Measurements from ENCODE around the gene UST. TPM values are rescaled to one million over a fixed set of nuclear protein-coding genes. Genes with fewer than 3 reads are reported as not detected.

Gene UST
- total RNA-seq, 2 donors from 2014 or later = 15.3 to 16.3 TPM

DNA sequence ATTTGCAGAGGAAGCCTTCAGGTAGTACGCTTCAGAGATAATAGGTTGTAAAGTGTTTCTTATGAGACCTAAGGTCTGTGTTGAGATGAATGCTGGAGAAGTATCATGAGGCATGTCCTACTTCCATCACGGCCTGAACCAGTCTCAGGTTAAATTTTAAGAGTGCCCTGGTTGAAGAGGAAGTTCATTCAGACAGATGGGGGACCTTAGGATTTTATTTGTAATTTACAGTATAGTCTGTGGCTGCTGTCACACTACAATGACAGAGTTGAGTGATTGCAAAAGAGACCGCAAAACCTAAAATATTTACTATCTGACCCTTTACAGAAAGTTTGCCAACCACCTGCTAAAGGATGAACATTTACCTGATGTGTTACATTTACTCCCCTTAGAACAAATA is 70.9 kb downstream of the UST start:
- peaks cover 19% of the 10 kb centered on the region for H3K27me3 Mint-ChIP-seq (ENCODE audit: insufficient read depth)
- Histone ChIP-seq H3K4me1 (ENCODE audit: control insufficient read depth, insufficient read depth, low read length) (peaks cover 12% of the 10 kb centered on the region), H3K27me3 (ENCODE audit: control insufficient read depth, insufficient read depth, low read length, poor library complexity, severe bottlenecking) (peaks cover 25% of the 10 kb centered on the region), H3K27ac (ENCODE audit: low read depth, low read length) (no peak overlapping the region), H3K4me3 (ENCODE audit: low read length) (no peak overlapping the region), H3K9me3 (ENCODE audit: control insufficient read depth, low read length) (peaks cover 14% of the 10 kb centered on the region), H3K36me3 (ENCODE audit: control insufficient read depth, insufficient read depth, low read length) (no peaks in the 10 kb centered on the region), H3K9ac (ENCODE audit: extremely low read depth, low read length, poor library complexity, severe bottlenecking) (no peak overlapping the region)
- no peak overlapping the region for H3K27ac Mint-ChIP-seq
- H3K36me3 Mint-ChIP-seq (ENCODE audit: low read depth) = peaks cover 5% of the 10 kb centered on the region
- no peak for DNase-seq
- TF ChIP-seq, protein P1, sequence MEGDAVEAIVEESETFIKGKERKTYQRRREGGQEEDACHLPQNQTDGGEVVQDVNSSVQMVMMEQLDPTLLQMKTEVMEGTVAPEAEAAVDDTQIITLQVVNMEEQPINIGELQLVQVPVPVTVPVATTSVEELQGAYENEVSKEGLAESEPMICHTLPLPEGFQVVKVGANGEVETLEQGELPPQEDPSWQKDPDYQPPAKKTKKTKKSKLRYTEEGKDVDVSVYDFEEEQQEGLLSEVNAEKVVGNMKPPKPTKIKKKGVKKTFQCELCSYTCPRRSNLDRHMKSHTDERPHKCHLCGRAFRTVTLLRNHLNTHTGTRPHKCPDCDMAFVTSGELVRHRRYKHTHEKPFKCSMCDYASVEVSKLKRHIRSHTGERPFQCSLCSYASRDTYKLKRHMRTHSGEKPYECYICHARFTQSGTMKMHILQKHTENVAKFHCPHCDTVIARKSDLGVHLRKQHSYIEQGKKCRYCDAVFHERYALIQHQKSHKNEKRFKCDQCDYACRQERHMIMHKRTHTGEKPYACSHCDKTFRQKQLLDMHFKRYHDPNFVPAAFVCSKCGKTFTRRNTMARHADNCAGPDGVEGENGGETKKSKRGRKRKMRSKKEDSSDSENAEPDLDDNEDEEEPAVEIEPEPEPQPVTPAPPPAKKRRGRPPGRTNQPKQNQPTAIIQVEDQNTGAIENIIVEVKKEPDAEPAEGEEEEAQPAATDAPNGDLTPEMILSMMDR (conservative IDR thresholded peaks at IDR 0.05) = no peak
- peaks cover 18% of the 10 kb centered on the region for H3K9me3 Mint-ChIP-seq
- H3K4me1 Mint-ChIP-seq = peaks cover 40% of the 10 kb centered on the region
- WGBS, 2 experiments (ENCODE audit: insufficient coverage in 1 of 2, insufficient read length in 1 of 2) = 74 to 75% methylated on average over 3 of the region's 3 CpGs
- peak overlapping the region; percentile 8 for H3K4me3 Mint-ChIP-seq

DNA sequence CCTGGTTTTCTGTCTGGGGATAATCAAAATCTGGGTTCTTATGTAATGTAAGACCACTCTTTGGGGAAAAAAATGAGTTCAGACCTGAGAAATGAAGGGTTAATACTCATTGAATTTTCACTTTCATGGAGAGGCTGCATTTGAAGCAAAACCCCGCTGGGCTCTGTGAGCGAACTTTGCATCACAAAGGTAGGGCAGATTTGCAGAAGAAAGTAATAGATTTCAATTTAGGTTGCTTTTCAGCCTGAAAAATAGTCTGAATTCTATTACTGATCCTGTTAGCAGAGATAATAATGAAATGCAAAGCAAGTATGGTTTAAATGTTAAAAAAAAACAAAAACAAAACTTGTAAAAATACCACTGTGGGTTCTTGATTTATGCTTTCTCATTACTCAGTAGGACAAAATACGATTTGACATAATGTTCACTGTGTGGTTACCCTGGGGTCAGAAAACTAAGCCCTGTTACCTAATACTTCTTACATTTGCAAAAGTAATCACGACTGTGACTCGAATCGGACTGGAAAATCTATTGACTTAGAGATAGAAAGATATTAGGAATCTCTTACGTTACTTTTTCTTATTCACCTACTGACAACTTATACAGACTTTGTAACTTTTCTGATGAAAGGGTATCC is 72.2 kb downstream of the UST start:
- Mint-ChIP-seq H3K27ac (peak overlapping the region; percentile 32), H3K4me3 (no peak overlapping the region)
- no peak overlapping the region for H3K4me3 ChIP-seq (ENCODE audit: low read length)

DNA sequence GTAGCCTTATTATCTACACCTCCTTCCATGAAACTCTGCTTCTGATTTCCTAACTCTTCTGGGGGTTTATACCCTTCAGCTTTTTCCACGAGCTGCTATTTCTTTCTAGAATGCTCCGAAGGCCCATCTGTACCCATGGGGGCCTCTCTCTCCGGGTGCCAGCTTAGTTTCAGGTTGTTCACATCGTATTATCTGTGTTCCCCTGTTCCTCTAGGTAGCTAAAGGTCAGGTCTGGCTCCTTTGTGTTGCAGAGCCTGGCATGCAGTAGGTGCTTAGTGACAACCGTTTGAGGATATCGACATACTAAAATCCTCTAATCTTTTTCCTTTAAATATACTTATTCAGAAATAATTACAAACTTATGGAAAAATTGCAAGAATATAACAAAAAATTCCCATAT is 73.0 kb downstream of the UST start:
- DNase-seq = no peak
- Histone ChIP-seq H3K27ac (ENCODE audit: low read depth, low read length) (no peak overlapping the region), H3K4me1 (ENCODE audit: control insufficient read depth, insufficient read depth, low read length) (peaks cover 12% of the 10 kb centered on the region), H3K9ac (ENCODE audit: extremely low read depth, low read length, poor library complexity, severe bottlenecking) (no peak overlapping the region), H3K27me3 (ENCODE audit: control insufficient read depth, insufficient read depth, low read length, poor library complexity, severe bottlenecking) (peaks cover 25% of the 10 kb centered on the region), H3K9me3 (ENCODE audit: control insufficient read depth, low read length) (peaks cover 5% of the 10 kb centered on the region), H3K4me3 (ENCODE audit: low read length) (no peak overlapping the region), H3K36me3 (ENCODE audit: control insufficient read depth, insufficient read depth, low read length) (no peaks in the 10 kb centered on the region)
- Mint-ChIP-seq H3K27ac (no peak overlapping the region), H3K36me3 (ENCODE audit: low read depth) (peaks cover 2% of the 10 kb centered on the region), H3K9me3 (peaks cover 11% of the 10 kb centered on the region), H3K27me3 (ENCODE audit: insufficient read depth) (peaks cover 19% of the 10 kb centered on the region), H3K4me3 (no peak overlapping the region), H3K4me1 (peaks cover 40% of the 10 kb centered on the region)
- 33 to 59% methylated on average over 2 to 6 of the region's 6 CpGs for WGBS, 2 experiments (ENCODE audit: insufficient coverage in 1 of 2, insufficient read length in 1 of 2)
- TF ChIP-seq, protein P1 (conservative IDR thresholded peaks at IDR 0.05) = no peak

More for the DNA sequence above, 72.2 kb downstream of the UST start:
- Mint-ChIP-seq H3K4me1 (peaks cover 40% of the 10 kb centered on the region), H3K9me3 (peaks cover 16% of the 10 kb centered on the region), H3K36me3 (ENCODE audit: low read depth) (peaks cover 3% of the 10 kb centered on the region), H3K27me3 (ENCODE audit: insufficient read depth) (peaks cover 19% of the 10 kb centered on the region)
- 29 to 31% methylated on average over 2 to 7 of the region's 7 CpGs for WGBS, 2 experiments (ENCODE audit: insufficient coverage in 1 of 2, insufficient read length in 1 of 2)
- Histone ChIP-seq H3K27me3 (ENCODE audit: control insufficient read depth, insufficient read depth, low read length, poor library complexity, severe bottlenecking) (peaks cover 25% of the 10 kb centered on the region), H3K9me3 (ENCODE audit: control insufficient read depth, low read length) (peaks cover 13% of the 10 kb centered on the region), H3K9ac (ENCODE audit: extremely low read depth, low read length, poor library complexity, severe bottlenecking) (no peak overlapping the region), H3K4me1 (ENCODE audit: control insufficient read depth, insufficient read depth, low read length) (peaks cover 12% of the 10 kb centered on the region), H3K27ac (ENCODE audit: low read depth, low read length) (peak overlapping the region; percentile 22), H3K36me3 (ENCODE audit: control insufficient read depth, insufficient read depth, low read length) (no peaks in the 10 kb centered on the region)
- peak; percentile 80 for DNase-seq
- TF ChIP-seq, protein P1 (conservative IDR thresholded peaks at IDR 0.05) = no peak
